Panc1 (cell line): Measurements from ENCODE around the gene RXFP4. TPM values are rescaled to one million over a fixed set of nuclear protein-coding genes. Genes with fewer than 3 reads are reported as not detected.
A peak's percentile ranks its signal among the peaks of the same experiment; 100 is the strongest.

Source experiments
- ATAC-seq: fragments of 200-7000 bp; cut with Tn5 transposase; 2 replicates; pipeline ENCODE4 v1.9.1; 2020; ENCODE audit warnings: mild to moderate bottlenecking, moderate library complexity
- BruUV-seq: library from RNA; stranded (reverse); fragments of 400-500 nt; replicated peaks from 2 replicates; lab custom pipeline; 2021; lab: Mats Ljungman, UMichigan
- CTCF ChIA-PET: fragments of 300-600 bp; sonication (Branson Sonifier 250); formaldehyde crosslinking; loops from one replicate; lab custom pipeline; 2022; ENCODE audit warnings: antibody characterized with exemption; lab: Charles Lee
- POLR2A ChIA-PET: fragments of 300-600 bp; sonication (Branson Sonifier 250); formaldehyde crosslinking; loops from one replicate; lab custom pipeline; 2022; ENCODE audit warnings: antibody characterized with exemption; lab: Charles Lee
- DNase-seq: peaks from one replicate; pipeline ENCODE4 v3.0.0-alpha.2; 2010; ENCODE audit warnings: low read depth, low spot score
- H3K27ac ChIP-seq: 2 replicates; pipeline ENCODE4 v1.5.1; 2011; ENCODE audit warnings: mild to moderate bottlenecking, low read length, inconsistent platforms
- H3K27me3 ChIP-seq: fragments of 200-500 bp; sonication (Bioruptor generic); 2 replicates; pipeline ENCODE4 v1.6.0; 2014; ENCODE audit warnings: low read length, inconsistent platforms; ENCODE audit not compliant: control insufficient read depth, insufficient read depth
- H3K36me3 ChIP-seq: fragments of 200-500 bp; sonication (Bioruptor generic); 2 replicates; pipeline ENCODE4 v1.5.1; 2014; ENCODE audit warnings: inconsistent platforms, mild to moderate bottlenecking, low read length, moderate library complexity; ENCODE audit not compliant: control insufficient read depth, insufficient read depth
- H3K4me1 ChIP-seq: 2 replicates; pipeline ENCODE4 v1.5.1; 2011; ENCODE audit warnings: inconsistent platforms, mild to moderate bottlenecking, low read length, moderate library complexity; ENCODE audit not compliant: control insufficient read depth, insufficient read depth
- H3K4me3 ChIP-seq, 2 experiments: 2 replicates each; pipeline ENCODE4 v1.5.1; 2011 to 2012; ENCODE audit warnings: low read depth in 2 of 2, low read length in 2 of 2, mild to moderate bottlenecking in 2 of 2, inconsistent platforms in 1 of 2, moderate library complexity in 1 of 2
- H3K9me3 ChIP-seq: fragments of 200-500 bp; sonication (Bioruptor generic); 2 replicates; pipeline ENCODE4 v1.5.1; 2014; ENCODE audit warnings: low read depth, mild to moderate bottlenecking, inconsistent platforms, low read length, moderate library complexity; ENCODE audit not compliant: control insufficient read depth, insufficient read depth
- POLR2AphosphoS5 ChIP-seq: IDR thresholded peaks from 2 replicates; pipeline ENCODE4 v1.6.1; 2012; ENCODE audit warnings: mild to moderate bottlenecking, low read depth, low read length, moderate library complexity
- SIN3A ChIP-seq: IDR thresholded peaks from 2 replicates; pipeline ENCODE4 v1.6.1; 2012; ENCODE audit warnings: low read depth, mild to moderate bottlenecking, low read length, moderate library complexity, borderline replicate concordance; ENCODE audit not compliant: insufficient read depth
- TCF7L2 ChIP-seq: IDR thresholded peaks from 2 replicates; pipeline ENCODE4 v1.6.1; 2011; ENCODE audit warnings: mild to moderate bottlenecking, low read depth, low read length, inconsistent platforms
- in situ Hi-C: cut with HindIII; loops from 2 replicates; pipeline ENCODE4 v1.10.0; 2016; ENCODE audit warnings: low sequenced_read_pairs, low pct_unique_long_range_greater_than_20kb
- intact Hi-C: fragments of 100-400 bp; cut with micrococcal nuclease; formaldehyde crosslinking; loops from one replicate; pipeline ENCODE4 v1.10.0; 2022; ENCODE audit not compliant: unreplicated experiment
- total RNA-seq: library from RNA; stranded (reverse); gene quantifications from one replicate; pipeline ENCODE4 v1.2.1, GENCODE V29; 2021; ENCODE audit not compliant: unreplicated experiment
- TF ChIP-seq, protein P1 (sequence below): fragments of 450-650 bp; IDR thresholded peaks from 2 replicates; pipeline ENCODE4 v1.5.1; 2017; ENCODE audit warnings: mild to moderate bottlenecking
- TF ChIP-seq, protein P2 (sequence below), 2 experiments: IDR thresholded peaks; 2 replicates each; pipeline ENCODE4 v1.6.1; 2011 to 2012; ENCODE audit warnings: low read depth in 2 of 2, control low read depth in 1 of 2, low read length in 1 of 2, mild to moderate bottlenecking in 1 of 2, moderate library complexity in 1 of 2; ENCODE audit not compliant: insufficient read depth in 1 of 2

The RXFP4 gene
- total RNA-seq, 1 experiment from 2014 or later = 8.0 TPM

DNA sequence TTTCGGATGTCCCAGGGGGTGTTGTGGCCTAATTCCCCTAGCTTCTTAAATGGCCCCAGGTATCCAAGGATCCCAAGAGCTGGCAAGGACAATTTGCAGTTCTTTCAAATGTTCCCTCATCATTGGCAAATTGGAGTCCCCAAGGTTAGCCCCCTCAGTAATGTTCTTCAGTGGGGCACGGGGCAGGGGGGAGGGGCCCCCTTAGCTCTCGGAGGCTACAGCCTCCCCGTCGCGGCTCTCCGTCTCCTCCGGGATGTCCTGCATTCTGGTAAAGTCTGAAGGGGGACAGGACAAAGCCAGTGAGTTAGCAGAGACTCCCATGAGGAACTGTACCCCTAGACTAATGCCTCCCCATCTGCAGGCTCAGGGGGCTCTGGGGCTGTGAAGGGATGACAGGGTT lies 6.3 kb downstream of the RXFP4 start:
- BruUV-seq = no TSS peak
- no peak for TF ChIP-seq SIN3A
- TF ChIP-seq, protein P1, sequence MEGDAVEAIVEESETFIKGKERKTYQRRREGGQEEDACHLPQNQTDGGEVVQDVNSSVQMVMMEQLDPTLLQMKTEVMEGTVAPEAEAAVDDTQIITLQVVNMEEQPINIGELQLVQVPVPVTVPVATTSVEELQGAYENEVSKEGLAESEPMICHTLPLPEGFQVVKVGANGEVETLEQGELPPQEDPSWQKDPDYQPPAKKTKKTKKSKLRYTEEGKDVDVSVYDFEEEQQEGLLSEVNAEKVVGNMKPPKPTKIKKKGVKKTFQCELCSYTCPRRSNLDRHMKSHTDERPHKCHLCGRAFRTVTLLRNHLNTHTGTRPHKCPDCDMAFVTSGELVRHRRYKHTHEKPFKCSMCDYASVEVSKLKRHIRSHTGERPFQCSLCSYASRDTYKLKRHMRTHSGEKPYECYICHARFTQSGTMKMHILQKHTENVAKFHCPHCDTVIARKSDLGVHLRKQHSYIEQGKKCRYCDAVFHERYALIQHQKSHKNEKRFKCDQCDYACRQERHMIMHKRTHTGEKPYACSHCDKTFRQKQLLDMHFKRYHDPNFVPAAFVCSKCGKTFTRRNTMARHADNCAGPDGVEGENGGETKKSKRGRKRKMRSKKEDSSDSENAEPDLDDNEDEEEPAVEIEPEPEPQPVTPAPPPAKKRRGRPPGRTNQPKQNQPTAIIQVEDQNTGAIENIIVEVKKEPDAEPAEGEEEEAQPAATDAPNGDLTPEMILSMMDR = no peak
- TF ChIP-seq TCF7L2 = no peak
- no peak for TF ChIP-seq POLR2AphosphoS5
- TF ChIP-seq, protein P2, sequence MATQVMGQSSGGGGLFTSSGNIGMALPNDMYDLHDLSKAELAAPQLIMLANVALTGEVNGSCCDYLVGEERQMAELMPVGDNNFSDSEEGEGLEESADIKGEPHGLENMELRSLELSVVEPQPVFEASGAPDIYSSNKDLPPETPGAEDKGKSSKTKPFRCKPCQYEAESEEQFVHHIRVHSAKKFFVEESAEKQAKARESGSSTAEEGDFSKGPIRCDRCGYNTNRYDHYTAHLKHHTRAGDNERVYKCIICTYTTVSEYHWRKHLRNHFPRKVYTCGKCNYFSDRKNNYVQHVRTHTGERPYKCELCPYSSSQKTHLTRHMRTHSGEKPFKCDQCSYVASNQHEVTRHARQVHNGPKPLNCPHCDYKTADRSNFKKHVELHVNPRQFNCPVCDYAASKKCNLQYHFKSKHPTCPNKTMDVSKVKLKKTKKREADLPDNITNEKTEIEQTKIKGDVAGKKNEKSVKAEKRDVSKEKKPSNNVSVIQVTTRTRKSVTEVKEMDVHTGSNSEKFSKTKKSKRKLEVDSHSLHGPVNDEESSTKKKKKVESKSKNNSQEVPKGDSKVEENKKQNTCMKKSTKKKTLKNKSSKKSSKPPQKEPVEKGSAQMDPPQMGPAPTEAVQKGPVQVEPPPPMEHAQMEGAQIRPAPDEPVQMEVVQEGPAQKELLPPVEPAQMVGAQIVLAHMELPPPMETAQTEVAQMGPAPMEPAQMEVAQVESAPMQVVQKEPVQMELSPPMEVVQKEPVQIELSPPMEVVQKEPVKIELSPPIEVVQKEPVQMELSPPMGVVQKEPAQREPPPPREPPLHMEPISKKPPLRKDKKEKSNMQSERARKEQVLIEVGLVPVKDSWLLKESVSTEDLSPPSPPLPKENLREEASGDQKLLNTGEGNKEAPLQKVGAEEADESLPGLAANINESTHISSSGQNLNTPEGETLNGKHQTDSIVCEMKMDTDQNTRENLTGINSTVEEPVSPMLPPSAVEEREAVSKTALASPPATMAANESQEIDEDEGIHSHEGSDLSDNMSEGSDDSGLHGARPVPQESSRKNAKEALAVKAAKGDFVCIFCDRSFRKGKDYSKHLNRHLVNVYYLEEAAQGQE (IDR thresholded peaks at IDR 0.05; ENCODE audit: insufficient read depth in 1 of 2, low read depth in 2 of 2, low read length in 1 of 2) = no peak
- H3K4me1 ChIP-seq = peaks cover 48% of the 10 kb centered on the region
- H3K9me3 ChIP-seq = no peaks in the 10 kb centered on the region
- ChIA-PET POLR2A (no interaction called here), CTCF (no interaction called here)
- H3K27ac ChIP-seq = peak overlapping the region; percentile 99
- no peaks in the 10 kb centered on the region for H3K27me3 ChIP-seq
- in situ Hi-C loops (no loop called here), intact Hi-C loops (no loop called here)
- H3K4me3 ChIP-seq = no peak overlapping the region
- ATAC-seq (no peak), DNase-seq (no peak)
- peaks cover 16% of the 10 kb centered on the region for H3K36me3 ChIP-seq

DNA sequence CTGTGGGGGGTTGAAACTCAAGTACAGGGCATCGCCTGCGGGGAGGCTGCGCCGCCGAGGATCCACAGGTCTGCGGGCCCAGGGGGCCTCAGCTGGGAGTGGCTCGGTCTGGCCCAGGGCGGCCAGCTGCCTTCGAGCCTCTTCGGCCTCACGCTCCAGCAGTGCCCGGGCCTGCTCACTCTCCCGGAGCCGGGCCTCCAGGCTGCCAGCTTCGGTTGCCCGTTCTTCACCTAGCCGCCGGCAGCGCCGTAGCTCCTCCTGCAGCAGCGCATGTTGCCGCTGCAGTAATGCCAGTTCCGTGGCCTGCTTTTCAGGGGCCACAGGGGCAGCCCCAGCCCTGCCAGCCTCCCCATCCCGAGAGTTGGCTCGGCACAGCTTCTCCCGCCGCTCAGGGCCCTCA lies 9.4 kb downstream of the RXFP4 start:
- POLR2A ChIA-PET = no interaction called here
- no peak for DNase-seq
- H3K4me1 ChIP-seq = peaks cover 17% of the 10 kb centered on the region
- in situ Hi-C loops (no loop called here), intact Hi-C loops (no loop called here)
- H3K27ac ChIP-seq = no peak overlapping the region
- H3K27me3 ChIP-seq = no peaks in the 10 kb centered on the region
- ATAC-seq = no peak
- TF ChIP-seq, protein P2 (IDR thresholded peaks at IDR 0.05; ENCODE audit: insufficient read depth in 1 of 2, low read depth in 2 of 2, low read length in 1 of 2) = no peak
- TF ChIP-seq TCF7L2 (no peak), POLR2AphosphoS5 (no peak), SIN3A (no peak)
- TF ChIP-seq, protein P1 = no peak
- no peak overlapping the region for H3K4me3 ChIP-seq
- H3K36me3 ChIP-seq = peaks cover 23% of the 10 kb centered on the region
- H3K9me3 ChIP-seq = no peaks in the 10 kb centered on the region
- no TSS peak for BruUV-seq
- CTCF ChIA-PET = interaction anchor here (0.6 kb wide), 1 partner anchor 865 kb away, joined by 7 read pairs; no protein-coding TSS in a partner anchor
